Left ventricle myocardium inferior (tissue), 1 donor: ENCODE data around the gene MED14. TPM values are rescaled to one million over a fixed set of nuclear protein-coding genes. Genes with fewer than 3 reads are reported as not detected.

ENCODE experiments used
- DNase-seq: peaks from one replicate; pipeline ENCODE4 v3.0.0-alpha.2; 2020
- H3K27ac ChIP-seq: fragments of 200-600 bp; replicated peaks from 2 replicates; pipeline ENCODE4 v1.8.0; 2021
- H3K27me3 ChIP-seq: fragments of 200-600 bp; 2 replicates; pipeline ENCODE4 v1.8.0; 2021; ENCODE audit warnings: low read depth
- H3K36me3 ChIP-seq: fragments of 200-600 bp; 2 replicates; pipeline ENCODE4 v1.8.0; 2021
- H3K4me1 ChIP-seq: fragments of 200-600 bp; 2 replicates; pipeline ENCODE4 v1.8.0; 2021
- H3K4me3 ChIP-seq: fragments of 200-600 bp; 2 replicates; pipeline ENCODE4 v1.8.0; 2021; ENCODE audit warnings: mild to moderate bottlenecking, moderate library complexity
- H3K9me3 ChIP-seq: fragments of 200-600 bp; replicated peaks from 2 replicates; pipeline ENCODE4 v1.8.0; 2021
- CTCF ChIP-seq: fragments of 200-600 bp; IDR thresholded peaks from 2 replicates; pipeline ENCODE4 v1.8.0; 2021; ENCODE audit warnings: antibody characterized with exemption, mild to moderate bottlenecking, borderline replicate concordance
- intact Hi-C: fragments of 100-400 bp; cut with micrococcal nuclease; formaldehyde crosslinking; loops from one replicate; pipeline ENCODE4 v1.11.0; 2022
- total RNA-seq: library from RNA; stranded (reverse); fragmentation: NEBNext Ultra II Directional; extraction: Animal tissue kit (Norgen Biotek cat#: 25700); gene quantifications from one replicate; pipeline ENCODE4 v1.2.1, GENCODE V29; 2021
- donor health status: DM: no; HTN: yes; CAD: no; lungs with severe emphysema.

The MED14 gene
- total RNA-seq, 1 donor from 2014 or later: 30.7 TPM

GRCh38 chrX:40663078-40663740 is 72.1 kb downstream of the MED14 start:
- intact Hi-C loops: no loop called here
- H3K9me3 ChIP-seq: no peaks in the 10 kb centered on the region
- H3K36me3 ChIP-seq: peaks cover 55% of the 10 kb centered on the region
- H3K4me1 ChIP-seq: no peaks in the 10 kb centered on the region
- H3K27me3 ChIP-seq: no peaks in the 10 kb centered on the region
- no peak overlapping the region for H3K4me3 ChIP-seq
- no peak for TF ChIP-seq CTCF
- DNase-seq: no peak
- H3K27ac ChIP-seq: no peak overlapping the region

- intact Hi-C loops: no loop called here
- no peak for TF ChIP-seq CTCF
- no peak for DNase-seq
Observed at GRCh38 chrX:40661489-40661888, 73.9 kb downstream of the MED14 start.

GRCh38 chrX:40660381-40660780 is 75.0 kb downstream of the MED14 start:
- H3K4me1 ChIP-seq: no peaks in the 10 kb centered on the region
- intact Hi-C loops: no loop called here
- no peak for TF ChIP-seq CTCF
- H3K27ac ChIP-seq: no peak overlapping the region
- no peak for DNase-seq
- H3K9me3 ChIP-seq: no peaks in the 10 kb centered on the region
- no peaks in the 10 kb centered on the region for H3K27me3 ChIP-seq
- peaks cover 56% of the 10 kb centered on the region for H3K36me3 ChIP-seq
- H3K4me3 ChIP-seq: no peak overlapping the region

More at GRCh38 chrX:40661489-40661888, 73.9 kb downstream of the MED14 start:
- Histone ChIP-seq H3K27ac (no peak overlapping the region), H3K4me3 (no peak overlapping the region), H3K27me3 (no peaks in the 10 kb centered on the region), H3K4me1 (no peaks in the 10 kb centered on the region), H3K36me3 (peaks cover 64% of the 10 kb centered on the region), H3K9me3 (no peaks in the 10 kb centered on the region)

- Histone ChIP-seq H3K27me3 (no peaks in the 10 kb centered on the region), H3K4me3 (no peak overlapping the region), H3K36me3 (peaks cover 16% of the 10 kb centered on the region), H3K27ac (no peak overlapping the region), H3K4me1 (peaks cover 11% of the 10 kb centered on the region), H3K9me3 (no peaks in the 10 kb centered on the region)
- intact Hi-C loops: loop anchor here (10.0 kb wide), 2 partner anchors 109 to 141 kb away; no protein-coding TSS in a partner anchor
- TF ChIP-seq CTCF: no peak
- DNase-seq: no peak
Observed at GRCh38 chrX:40653535-40653934, 81.8 kb downstream of the MED14 start.

- Histone ChIP-seq H3K4me3 (no peak overlapping the region), H3K27me3 (no peaks in the 10 kb centered on the region), H3K27ac (no peak overlapping the region), H3K4me1 (peaks cover 11% of the 10 kb centered on the region), H3K9me3 (no peaks in the 10 kb centered on the region), H3K36me3 (peaks cover 9% of the 10 kb centered on the region)
- no peak for TF ChIP-seq CTCF
- intact Hi-C loops: loop anchor here (10.0 kb wide), 2 partner anchors 108 to 142 kb away; no protein-coding TSS in a partner anchor
- no peak for DNase-seq
Observed at GRCh38 chrX:40652664-40653063, 82.7 kb downstream of the MED14 start.
